ENCODE results near the gene RFX1. TPM values are rescaled to one million over a fixed set of nuclear protein-coding genes. Genes with fewer than 3 reads are reported as not detected.
"Not testable (repeated sequence)": the region's sequence is repeated elsewhere in the genome, so short reads cannot be mapped to it uniquely, and the experiment has no call there.

Gene RFX1
- polyA plus RNA-seq, 1 donor from 2014 or later, result 2.2 TPM

GRCh38 chr19:14027856-14028450 is 21.8 kb upstream of the RFX1 start, which contains the start of gene RLN3:
Gene RLN3, plus strand, starts transcription at chr19:14028148. Its CDS starts 57 bp downstream, at chr19:14028205.
- H3K79me2 ChIP-seq (replicated peaks; ENCODE audit: insufficient read depth, low read length), result no peaks in the 10 kb centered on the region
- H3F3A ChIP-seq (ENCODE audit: insufficient read depth, low read length, poor library complexity, severe bottlenecking), result no peaks in the 10 kb centered on the region
- no peaks in the 10 kb centered on the region for H3K9me2 ChIP-seq (ENCODE audit: insufficient read depth, low read length)
- no peak within 1 kb of the TSS for H3K27ac ChIP-seq (ENCODE audit: low read length)
- no peak within 1 kb of the TSS for H3K9ac ChIP-seq (ENCODE audit: low read length)
- no peaks in the 10 kb centered on the region for H3K36me3 ChIP-seq (ENCODE audit: insufficient read depth, low read length)
- H3K4me2 ChIP-seq (ENCODE audit: low read length), result no peak within 1 kb of the TSS
- H3K27me3 ChIP-seq (ENCODE audit: insufficient read depth, low read depth, low read length), result peaks cover 19% of the 10 kb centered on the region
- H4K20me1 ChIP-seq (ENCODE audit: insufficient read depth), result no peaks in the 10 kb centered on the region
- H3K4me3 ChIP-seq (ENCODE audit: low read length), result no peak within 1 kb of the TSS
- H2AFZ ChIP-seq (ENCODE audit: low read depth, low read length), result no peak within 1 kb of the TSS
- TF ChIP-seq EZH2 (IDR thresholded peaks at IDR 0.05; ENCODE audit: borderline replicate concordance, insufficient read depth, low read length, poor library complexity, severe bottlenecking) (no peak), TAF1 (IDR thresholded peaks at IDR 0.05; ENCODE audit: low read depth) (no peak), MXI1 (conservative IDR thresholded peaks at IDR 0.05; ENCODE audit: poor library complexity, severe bottlenecking) (no peak), SMC3 (conservative IDR thresholded peaks at IDR 0.05; ENCODE audit: poor library complexity) (no peak), EP300 (conservative IDR thresholded peaks at IDR 0.05; ENCODE audit: poor library complexity, severe bottlenecking) (no peak), CTCF (IDR thresholded peaks at IDR 0.05; ENCODE audit: poor library complexity, severe bottlenecking) (no peak), POLR2AphosphoS5 (IDR thresholded peaks at IDR 0.05) (no peak), RAD21 (conservative IDR thresholded peaks at IDR 0.05) (no peak)
- TF ChIP-seq, protein P1, sequence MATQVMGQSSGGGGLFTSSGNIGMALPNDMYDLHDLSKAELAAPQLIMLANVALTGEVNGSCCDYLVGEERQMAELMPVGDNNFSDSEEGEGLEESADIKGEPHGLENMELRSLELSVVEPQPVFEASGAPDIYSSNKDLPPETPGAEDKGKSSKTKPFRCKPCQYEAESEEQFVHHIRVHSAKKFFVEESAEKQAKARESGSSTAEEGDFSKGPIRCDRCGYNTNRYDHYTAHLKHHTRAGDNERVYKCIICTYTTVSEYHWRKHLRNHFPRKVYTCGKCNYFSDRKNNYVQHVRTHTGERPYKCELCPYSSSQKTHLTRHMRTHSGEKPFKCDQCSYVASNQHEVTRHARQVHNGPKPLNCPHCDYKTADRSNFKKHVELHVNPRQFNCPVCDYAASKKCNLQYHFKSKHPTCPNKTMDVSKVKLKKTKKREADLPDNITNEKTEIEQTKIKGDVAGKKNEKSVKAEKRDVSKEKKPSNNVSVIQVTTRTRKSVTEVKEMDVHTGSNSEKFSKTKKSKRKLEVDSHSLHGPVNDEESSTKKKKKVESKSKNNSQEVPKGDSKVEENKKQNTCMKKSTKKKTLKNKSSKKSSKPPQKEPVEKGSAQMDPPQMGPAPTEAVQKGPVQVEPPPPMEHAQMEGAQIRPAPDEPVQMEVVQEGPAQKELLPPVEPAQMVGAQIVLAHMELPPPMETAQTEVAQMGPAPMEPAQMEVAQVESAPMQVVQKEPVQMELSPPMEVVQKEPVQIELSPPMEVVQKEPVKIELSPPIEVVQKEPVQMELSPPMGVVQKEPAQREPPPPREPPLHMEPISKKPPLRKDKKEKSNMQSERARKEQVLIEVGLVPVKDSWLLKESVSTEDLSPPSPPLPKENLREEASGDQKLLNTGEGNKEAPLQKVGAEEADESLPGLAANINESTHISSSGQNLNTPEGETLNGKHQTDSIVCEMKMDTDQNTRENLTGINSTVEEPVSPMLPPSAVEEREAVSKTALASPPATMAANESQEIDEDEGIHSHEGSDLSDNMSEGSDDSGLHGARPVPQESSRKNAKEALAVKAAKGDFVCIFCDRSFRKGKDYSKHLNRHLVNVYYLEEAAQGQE (IDR thresholded peaks at IDR 0.05; ENCODE audit: borderline replicate concordance), result no peak
- H3K9me3 ChIP-seq (ENCODE audit: low read length), result no peaks in the 10 kb centered on the region

- H3K36me3 ChIP-seq (ENCODE audit: insufficient read depth, low read length); H3K27ac ChIP-seq (ENCODE audit: low read length); H3K9ac ChIP-seq (ENCODE audit: low read length); H3K9me2 ChIP-seq (ENCODE audit: insufficient read depth, low read length); H3K4me2 ChIP-seq (ENCODE audit: low read length); H4K20me1 ChIP-seq (ENCODE audit: insufficient read depth); H3K79me2 ChIP-seq (replicated peaks; ENCODE audit: insufficient read depth, low read length); H2AFZ ChIP-seq (ENCODE audit: low read depth, low read length); H3K9me3 ChIP-seq (ENCODE audit: low read length); H3K4me3 ChIP-seq (ENCODE audit: low read length); H3F3A ChIP-seq (ENCODE audit: insufficient read depth, low read length, poor library complexity, severe bottlenecking): not testable (repeated sequence)
- H3K27me3 ChIP-seq (ENCODE audit: insufficient read depth, low read depth, low read length), result peaks cover 12% of the 10 kb centered on the region
Observed at GRCh38 chr19:14026652-14027192, 20.6 kb upstream of the RFX1 start.

All from neural cell (in vitro differentiated cells).